HFFc6 (cell line): ENCODE measurements around the gene PGD. TPM values are rescaled to one million over a fixed set of nuclear protein-coding genes. Genes with fewer than 3 reads are reported as not detected.

Experiments
- DNase-seq: peaks from one replicate; pipeline ENCODE4 v3.0.0-alpha.2; 2018
- H3K27ac Mint-ChIP-seq: 2 replicates; pipeline ENCODE4 v1.8.0; 2020; ENCODE audit warnings: mild to moderate bottlenecking, mixed read lengths
- H3K27me3 Mint-ChIP-seq: 2 replicates; pipeline ENCODE4 v1.8.0; 2021; ENCODE audit warnings: mild to moderate bottlenecking, moderate library complexity, mixed read lengths; ENCODE audit not compliant: insufficient read depth
- H3K36me3 Mint-ChIP-seq: 2 replicates; pipeline ENCODE4 v1.8.0; 2021; ENCODE audit warnings: low read depth, mixed read lengths
- H3K4me1 Mint-ChIP-seq: 2 replicates; pipeline ENCODE4 v1.8.0; 2020; ENCODE audit warnings: low read depth, mixed read lengths
- H3K4me3 Mint-ChIP-seq: 2 replicates; pipeline ENCODE4 v1.8.0; 2020; ENCODE audit warnings: mild to moderate bottlenecking, moderate library complexity, mixed read lengths
- H3K9me3 Mint-ChIP-seq: 2 replicates; pipeline ENCODE4 v1.8.0; 2020; ENCODE audit warnings: mild to moderate bottlenecking, mixed read lengths
- CTCF ChIP-seq: fragments of 200-600 bp; sonication (generic); IDR thresholded peaks from 2 replicates; pipeline ENCODE4 v1.5.0; 2021; ENCODE audit warnings: antibody characterized with exemption, mild to moderate bottlenecking
- total RNA-seq, 6 experiments: library from RNA; stranded (reverse); fragmentation: NEBNext Ultra II Directional; extraction: Animal tissue kit (Norgen Biotek cat#: 25700); gene quantifications; 2 replicates in 1 of 6; 3 replicates in 5 of 6; pipeline ENCODE4 v1.2.3, GENCODE V29; 2021

PGD gene
- total RNA-seq, 6 experiments from 2014 or later: 131 to 235 (median 220) TPM

GRCh38 chr1:10470043-10470442 lies 71.2 kb downstream of the PGD start:
- peaks cover 8% of the 10 kb centered on the region for H3K4me1 Mint-ChIP-seq
- no peak for TF ChIP-seq CTCF
- no peaks in the 10 kb centered on the region for H3K9me3 Mint-ChIP-seq
- no peaks in the 10 kb centered on the region; the same call in 1 of the 2 replicates for H3K27me3 Mint-ChIP-seq
- DNase-seq: no peak
- H3K27ac Mint-ChIP-seq: no peak overlapping the region
- no peak overlapping the region for H3K4me3 Mint-ChIP-seq
- peaks cover 12% of the 10 kb centered on the region for H3K36me3 Mint-ChIP-seq

Other genes with a start within 250 kb of the PGD start
- gene KIF1B, start 188.5 kb upstream of the PGD start, total RNA-seq: 10 to 100 TPM; 35.2 to 41.6 (median 39.3) TPM
- 10 to 100 TPM; 24.3 to 31.0 (median 27.3) TPM for gene CENPS, start 31.4 kb downstream of the PGD start, total RNA-seq
- under 1 TPM in 2 of 6 experiments, not detected in 4; 0.43 TPM for gene CORT, start 51.0 kb downstream of the PGD start, total RNA-seq
- gene DFFA, start 73.5 kb downstream of the PGD start, total RNA-seq: 10 to 100 TPM; 44.1 to 58.6 (median 48.4) TPM
- 10 to 100 TPM; 23.1 to 28.4 (median 26.0) TPM for gene PEX14, start 75.9 kb downstream of the PGD start, total RNA-seq